Sigmoid colon (tissue), 4 donors: Measurements from ENCODE around the gene KIF21A.

Source experiments
- EP300 ChIP-seq, 4 donors: sonication (generic); formaldehyde crosslinking; IDR thresholded peaks; one replicate each; pipeline ENCODE4 v1.6.1; 2017; ENCODE audit warnings: antibody characterized with exemption in 4 of 4
- POLR2AphosphoS5 ChIP-seq, 4 donors: sonication (generic); formaldehyde crosslinking; IDR thresholded peaks; one replicate each; pipeline ENCODE4 v1.6.1; 2017; ENCODE audit warnings: antibody characterized with exemption in 4 of 4
- TF ChIP-seq, protein P1 (sequence below), 4 experiments: fragments of 450-650 bp in 3 of 4; fragments of 200-600 bp in 1 of 4; IDR thresholded peaks; one replicate each; pipeline ENCODE4 v1.5.1; 2016 to 2019; ENCODE audit warnings: antibody characterized with exemption in 4 of 4, mild to moderate bottlenecking in 3 of 4, moderate library complexity in 2 of 4

DNA sequence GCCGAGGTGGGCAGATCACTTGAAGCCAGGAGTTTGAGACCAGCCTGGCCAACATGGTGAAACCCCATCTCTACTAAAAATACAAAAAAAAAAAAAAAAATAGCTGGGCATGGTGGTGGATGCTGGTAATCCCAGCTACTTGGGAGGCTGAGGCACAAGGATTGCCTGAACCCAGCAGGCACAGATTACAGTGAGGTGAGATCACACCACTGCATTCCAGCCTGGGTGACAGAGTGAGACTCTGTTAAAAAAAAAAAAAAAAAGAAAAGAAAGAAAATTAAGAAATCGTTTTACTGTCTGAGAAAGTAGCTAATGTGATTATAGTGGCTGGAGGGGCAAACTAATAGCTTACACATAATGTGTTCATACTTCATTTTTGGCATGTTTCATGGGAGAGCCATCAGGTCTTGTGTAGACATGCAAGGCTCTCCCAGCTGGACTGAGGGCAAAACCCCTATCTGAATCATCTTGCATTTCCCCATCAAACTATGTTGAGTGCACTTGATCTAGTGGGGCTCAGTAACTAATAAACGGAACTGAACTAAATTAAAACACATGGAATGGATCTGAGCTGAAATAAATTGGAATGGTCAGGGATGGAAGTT is 16.2 kb downstream of the KIF21A start:
- TF ChIP-seq, protein P1, sequence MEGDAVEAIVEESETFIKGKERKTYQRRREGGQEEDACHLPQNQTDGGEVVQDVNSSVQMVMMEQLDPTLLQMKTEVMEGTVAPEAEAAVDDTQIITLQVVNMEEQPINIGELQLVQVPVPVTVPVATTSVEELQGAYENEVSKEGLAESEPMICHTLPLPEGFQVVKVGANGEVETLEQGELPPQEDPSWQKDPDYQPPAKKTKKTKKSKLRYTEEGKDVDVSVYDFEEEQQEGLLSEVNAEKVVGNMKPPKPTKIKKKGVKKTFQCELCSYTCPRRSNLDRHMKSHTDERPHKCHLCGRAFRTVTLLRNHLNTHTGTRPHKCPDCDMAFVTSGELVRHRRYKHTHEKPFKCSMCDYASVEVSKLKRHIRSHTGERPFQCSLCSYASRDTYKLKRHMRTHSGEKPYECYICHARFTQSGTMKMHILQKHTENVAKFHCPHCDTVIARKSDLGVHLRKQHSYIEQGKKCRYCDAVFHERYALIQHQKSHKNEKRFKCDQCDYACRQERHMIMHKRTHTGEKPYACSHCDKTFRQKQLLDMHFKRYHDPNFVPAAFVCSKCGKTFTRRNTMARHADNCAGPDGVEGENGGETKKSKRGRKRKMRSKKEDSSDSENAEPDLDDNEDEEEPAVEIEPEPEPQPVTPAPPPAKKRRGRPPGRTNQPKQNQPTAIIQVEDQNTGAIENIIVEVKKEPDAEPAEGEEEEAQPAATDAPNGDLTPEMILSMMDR (IDR thresholded peaks at IDR 0.05): no peak
- TF ChIP-seq EP300 (IDR thresholded peaks at IDR 0.05): no peak
- no peak for TF ChIP-seq POLR2AphosphoS5 (IDR thresholded peaks at IDR 0.05)
